GM04503 (cell line): ENCODE results near the gene ZNF324B.
"Not testable (repeated sequence)": the region's sequence is repeated elsewhere in the genome, so short reads cannot be mapped to it uniquely, and the experiment has no call there.

Experiments used
- DNase-seq: peaks from one replicate; pipeline ENCODE4 v3.0.0-alpha.2; 2012; ENCODE audit warnings: low read depth

ZNF324B gene

DNA sequence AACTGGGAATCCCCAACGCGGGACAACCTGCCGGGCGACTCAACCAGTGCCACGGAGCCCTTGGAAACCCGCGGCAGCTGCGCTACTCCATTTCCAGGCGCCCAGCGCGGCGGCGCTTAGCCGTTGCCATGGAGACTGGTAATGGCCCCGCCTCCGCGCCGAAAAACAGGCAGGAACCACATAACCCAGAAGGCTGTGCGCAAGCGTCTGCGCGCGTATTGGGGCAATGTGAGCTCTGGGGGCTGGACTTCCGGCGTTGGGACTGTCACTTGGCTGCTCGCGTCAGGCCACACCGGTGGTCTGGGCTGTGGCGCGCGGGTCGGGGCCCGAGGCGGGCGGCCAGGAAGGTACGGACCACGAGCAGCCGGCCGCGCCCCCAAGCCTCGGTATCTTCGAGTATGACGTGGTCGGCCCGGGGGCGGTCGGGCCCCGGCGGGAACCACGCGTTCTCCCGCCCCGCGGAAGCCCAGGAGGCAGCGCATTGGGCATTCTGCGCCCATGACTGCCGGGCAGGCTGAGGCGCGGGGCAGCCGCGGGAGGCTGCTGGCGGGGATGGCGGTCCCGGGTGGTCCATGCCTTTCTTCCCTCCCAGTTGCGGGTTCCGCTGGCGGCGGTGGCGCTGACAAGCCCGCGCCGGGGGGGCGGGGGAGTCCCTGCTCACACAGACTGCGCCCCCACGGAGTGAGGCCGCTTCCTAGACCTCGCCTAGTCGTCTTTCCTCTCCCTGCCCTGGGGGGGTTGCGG lies at the start of gene ZNF324B:
ZNF324B (plus strand) TSS at position 265 of the 744 bp plus-strand sequence. CDS start 2,080 bp downstream, outside the sequence.
- DNase-seq: peak; percentile 68

DNA sequence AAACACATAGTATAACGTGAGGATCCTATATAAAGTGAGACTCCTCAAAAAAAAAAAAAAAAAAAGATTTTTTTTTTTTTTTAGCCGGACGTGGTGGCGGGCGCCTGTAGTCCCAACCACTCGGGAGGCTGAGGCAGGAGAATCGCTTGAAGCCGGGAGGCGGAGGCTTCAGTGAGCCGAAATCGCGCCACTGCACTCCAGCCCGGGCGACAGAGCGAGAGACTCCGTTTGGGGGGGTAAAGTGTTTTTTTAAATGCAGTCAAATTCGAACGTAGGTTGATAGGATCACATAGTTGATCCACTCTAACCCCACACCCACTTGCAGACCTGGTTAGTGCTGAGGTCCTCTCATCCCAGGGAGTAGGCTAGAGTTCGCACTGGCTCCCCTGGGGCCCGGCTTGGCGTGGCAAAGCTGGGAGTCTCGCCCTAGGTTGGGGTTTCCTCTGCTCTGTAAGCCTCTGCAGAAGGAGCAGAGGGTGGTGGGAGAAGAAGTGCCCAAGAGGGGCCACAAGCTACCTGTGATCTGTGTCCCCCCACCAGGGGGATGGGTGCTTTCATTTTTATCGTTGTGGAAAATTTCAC lies 49.5 kb upstream of the ZNF324B start:
- DNase-seq: no peak

DNA sequence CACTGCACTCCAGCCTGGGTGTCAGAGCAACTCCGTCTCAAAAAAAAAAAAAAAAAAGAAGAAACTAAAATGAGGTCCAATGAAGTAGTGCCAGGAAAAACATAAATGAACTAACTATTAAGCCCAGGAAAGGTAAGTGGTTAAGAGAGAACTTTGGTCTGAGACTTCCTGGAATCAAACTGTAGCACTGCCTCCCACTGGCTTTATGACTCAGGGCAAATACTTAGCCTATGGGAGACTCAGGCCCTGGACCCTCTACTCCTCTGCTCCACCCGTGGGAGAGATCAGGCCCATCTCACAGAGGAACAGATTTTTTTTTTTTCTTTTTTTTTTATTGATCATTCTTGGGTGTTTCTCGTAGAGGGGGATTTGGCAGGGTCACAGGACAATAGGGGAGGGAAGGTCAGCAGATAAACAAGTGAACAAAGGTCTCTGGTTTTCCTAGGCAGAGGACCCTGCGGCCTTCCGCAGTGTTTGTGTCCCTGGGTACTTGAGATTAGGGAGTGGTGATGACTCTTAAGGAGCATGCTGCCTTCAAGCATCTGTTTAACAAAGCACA lies 47.4 kb upstream of the ZNF324B start:
- DNase-seq: not testable (repeated sequence)

DNA sequence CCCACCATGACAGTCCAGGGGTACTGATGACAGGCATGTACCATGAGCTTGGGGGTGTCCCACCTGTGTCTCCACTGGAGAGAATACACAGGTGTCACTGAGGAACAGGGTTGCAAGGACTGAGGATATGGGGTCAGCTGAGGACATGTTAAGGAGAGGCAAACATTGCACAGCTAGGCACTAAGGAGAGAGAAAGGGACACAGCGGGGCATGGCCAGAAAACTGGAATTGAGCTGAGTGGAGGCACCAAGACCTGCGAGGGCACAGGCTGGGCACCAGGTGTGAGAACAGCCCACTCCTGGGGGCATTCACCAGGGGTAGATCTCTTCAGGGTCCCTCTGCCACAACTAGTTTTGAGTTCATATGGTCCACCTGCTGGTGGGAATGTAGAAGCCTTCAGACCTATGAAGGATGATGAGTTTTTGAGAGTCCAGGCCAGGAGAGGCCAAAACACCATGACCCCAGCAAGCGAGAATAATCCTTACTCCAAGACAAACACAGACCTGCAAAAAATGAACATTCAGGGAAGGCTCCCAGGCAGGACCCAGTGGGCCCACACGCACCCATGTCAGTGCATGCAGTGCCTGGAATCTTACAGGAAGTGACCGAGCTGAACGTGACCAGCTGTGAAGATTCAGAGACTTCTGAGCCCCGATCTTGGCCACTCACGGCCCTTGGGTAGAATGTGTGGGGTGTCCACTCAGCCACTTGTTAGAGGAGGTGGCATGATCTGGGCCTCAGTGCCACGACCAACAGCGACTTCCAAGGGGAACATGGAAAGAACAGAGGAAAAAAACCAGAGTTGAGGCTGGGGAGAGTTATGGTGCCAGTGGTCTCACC lies 44.4 kb upstream of the ZNF324B start:
- no peak for DNase-seq

DNA sequence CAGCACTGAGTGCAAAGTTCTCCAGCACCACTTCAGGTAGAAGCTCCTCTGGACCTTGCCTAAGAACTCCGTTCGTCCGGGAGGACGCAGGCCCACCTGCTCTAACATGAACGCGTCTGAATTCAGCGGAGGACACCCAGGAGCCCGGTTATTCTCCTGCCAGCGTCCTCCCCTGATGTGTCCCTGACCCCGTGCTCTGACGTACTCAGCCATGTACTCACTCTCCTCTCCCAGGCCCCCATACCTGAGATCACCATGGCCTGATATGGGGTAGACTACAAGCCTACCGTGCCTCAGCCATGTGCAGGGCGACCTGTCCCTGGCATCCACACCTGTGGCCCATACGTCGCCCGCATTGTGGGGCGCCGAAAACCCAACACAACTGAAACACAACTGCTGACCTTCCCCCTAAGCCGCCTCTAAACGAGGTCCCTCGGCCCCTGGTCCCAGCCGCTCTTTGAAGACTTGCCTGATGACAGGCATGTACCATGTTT lies 43.7 kb upstream of the ZNF324B start:
- DNase-seq: no peak

DNA sequence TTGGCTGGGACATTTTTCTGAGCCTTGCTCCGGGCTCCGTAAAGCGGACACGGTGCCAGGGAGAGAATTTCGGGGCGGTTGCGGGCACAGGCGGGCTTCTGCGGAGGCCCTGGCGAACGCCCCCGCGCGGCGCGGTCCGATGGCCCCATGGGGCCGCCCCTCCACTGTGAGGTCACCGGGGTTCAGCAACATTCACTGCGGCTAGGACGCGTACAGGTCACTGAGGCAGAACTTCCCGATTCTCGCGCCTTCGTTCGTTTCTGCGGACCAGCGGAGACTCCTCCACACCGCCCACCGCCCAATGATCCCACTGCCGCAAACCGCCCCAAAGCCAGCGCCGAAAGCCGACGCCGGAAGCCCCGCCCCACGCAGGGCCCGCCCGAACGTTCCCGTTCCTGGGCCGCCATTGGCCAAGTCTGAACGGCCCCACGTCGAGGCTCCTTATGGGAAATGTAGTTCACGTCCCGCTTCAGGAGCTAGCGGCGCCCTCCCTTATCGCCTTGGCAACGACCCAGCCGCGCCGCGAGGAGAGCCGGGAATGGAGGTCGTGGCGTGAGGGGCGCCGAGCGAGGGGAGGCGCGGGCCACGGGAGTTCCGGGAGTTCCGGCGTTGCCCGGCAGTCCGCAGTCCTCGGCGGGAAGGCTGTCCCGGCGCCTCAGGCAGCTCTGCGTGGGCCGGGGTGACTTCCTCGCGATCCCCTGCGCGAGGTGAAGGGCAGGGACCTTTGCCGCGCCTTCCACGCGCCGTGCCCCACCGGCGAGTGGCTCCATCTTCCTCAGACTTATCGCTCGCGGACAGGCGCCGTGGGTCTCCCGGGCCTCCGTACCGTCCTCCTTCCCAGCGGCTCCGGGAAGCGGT lies 43.0 kb upstream of the ZNF324B start, which contains the start of gene ZNF584:
ZNF584 (plus strand) TSS at position 498 of the 858 bp plus-strand sequence. CDS start 499 bp downstream, outside the sequence.
- peak; percentile 59 for DNase-seq

DNA sequence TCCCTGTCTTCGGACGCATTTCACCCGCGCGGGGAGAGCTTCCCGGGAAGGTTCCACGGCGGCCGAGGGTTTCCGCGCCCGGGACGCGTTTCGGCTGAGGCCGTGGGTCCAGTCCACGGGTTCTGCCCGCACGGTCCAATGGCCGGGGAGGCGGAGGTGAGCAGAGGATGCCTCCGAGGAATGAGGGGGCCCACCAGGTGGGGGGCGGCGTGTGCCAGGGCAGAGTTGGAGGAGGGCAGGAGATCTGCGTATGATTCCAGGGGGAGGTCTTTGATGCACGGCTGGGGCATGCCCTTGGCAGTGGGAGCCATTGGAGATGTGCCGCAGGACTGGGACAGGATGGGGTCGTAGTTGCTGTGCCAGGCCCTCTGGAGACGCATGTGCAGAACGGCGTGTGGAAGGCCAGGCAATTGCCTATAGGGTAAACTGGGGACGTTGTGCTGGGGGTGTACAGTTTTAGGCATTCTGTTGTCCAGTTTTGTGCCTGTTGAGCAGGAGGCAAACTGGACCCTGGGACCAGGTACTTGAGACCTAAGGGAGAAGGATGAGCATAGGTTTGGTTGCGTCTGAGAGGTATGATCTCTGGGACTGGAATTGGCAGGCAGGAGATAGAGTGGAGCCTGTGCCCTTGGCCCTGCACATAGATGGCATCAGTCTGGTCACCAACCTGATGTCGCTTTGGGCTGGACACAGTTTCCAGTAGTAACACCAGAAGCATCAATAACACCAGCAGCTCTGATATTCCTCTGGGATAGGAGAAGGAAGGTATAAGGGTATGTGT lies 42.2 kb upstream of the ZNF324B start:
- no peak for DNase-seq

DNA sequence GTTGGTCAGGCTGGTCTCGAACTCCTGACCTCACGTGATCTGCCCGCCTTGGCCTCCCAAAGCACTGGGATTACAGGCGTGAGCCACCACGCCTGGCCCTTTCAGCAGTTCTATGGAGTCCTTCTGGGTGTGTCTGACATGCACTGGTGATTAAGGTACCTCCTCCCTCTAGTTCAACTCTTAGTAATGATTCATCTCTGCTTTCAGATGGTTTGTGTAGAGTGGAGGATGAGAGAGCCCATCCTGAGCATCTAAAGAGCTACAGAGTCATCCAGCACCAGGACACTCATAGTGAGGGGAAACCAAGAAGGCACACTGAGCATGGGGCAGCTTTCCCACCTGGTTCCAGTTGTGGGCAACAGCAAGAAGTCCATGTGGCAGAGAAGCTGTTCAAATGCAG lies 34.8 kb upstream of the ZNF324B start:
- DNase-seq: no peak

DNA sequence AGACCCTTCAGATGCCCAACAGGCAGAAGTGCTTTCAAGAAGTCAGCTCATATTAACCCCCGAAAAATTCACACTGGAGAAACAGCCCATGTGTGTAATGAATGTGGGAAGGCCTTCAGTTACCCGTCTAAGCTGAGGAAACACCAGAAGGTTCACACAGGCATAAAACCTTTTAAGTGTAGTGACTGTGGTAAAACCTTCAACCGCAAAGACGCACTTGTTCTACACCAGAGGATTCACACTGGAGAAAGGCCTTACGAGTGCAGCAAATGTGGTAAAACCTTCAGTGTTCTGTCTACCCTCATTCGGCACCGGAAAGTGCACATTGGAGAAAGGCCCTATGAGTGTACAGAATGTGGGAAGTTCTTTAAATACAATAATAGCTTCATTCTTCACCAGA lies 34.4 kb upstream of the ZNF324B start:
- no peak for DNase-seq

DNA sequence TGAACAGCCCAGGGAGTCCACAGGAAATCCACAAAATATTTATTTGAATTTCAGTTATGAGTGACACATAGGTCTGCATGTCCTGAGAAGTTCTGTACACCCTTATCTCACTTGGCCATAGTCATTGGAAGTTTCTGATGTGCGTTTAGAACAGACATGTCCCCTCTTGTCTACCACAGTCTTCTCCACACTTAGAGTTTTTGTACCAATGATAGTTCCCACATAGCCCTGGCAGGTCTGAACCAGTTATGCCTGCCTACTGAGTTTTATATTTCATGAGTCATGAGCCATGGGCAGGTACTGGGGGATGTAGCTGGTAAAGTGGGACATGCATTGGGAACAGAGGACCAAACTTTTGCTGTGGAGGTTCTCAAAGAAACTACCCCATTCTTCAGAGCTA lies 22.8 kb upstream of the ZNF324B start:
- DNase-seq: no peak

DNA sequence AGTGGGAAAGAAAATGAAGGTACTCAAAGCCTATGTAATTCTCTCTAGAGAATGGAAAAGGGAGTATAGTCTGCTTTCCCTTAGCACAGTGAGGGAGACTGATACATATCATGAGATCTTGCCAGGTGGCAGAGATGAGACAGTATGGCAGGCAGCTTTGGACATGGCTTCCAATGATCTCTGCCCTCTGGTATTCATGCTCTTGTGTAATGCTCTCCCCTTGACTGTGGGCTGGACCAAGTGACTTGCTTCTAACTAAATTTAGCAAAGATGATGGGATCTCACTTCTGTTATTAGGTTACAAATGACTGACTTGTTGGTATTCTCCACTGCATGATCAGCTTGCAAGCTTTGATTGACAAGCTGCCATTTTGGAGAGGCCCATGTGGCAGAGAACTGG lies 21.7 kb upstream of the ZNF324B start:
- DNase-seq: no peak

DNA sequence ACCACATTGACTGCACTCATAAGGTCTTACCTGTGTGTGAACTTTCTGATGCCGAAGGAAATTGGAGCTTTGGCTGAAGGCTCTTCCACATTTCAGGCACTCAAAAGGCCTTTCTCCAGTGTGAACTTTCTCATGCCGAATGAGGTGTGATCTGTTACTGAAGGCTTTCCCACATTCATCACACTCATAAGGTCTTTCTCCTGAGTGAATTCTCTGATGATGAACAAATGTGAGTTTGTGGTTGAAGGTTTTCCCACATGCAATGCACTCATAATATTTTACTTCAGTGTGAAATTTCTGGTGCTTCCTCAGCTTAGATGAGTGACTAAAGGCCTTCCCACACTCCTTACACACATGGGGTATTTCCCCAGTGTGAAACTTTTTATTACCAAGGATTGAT lies 17.2 kb upstream of the ZNF324B start:
- no peak for DNase-seq

DNA sequence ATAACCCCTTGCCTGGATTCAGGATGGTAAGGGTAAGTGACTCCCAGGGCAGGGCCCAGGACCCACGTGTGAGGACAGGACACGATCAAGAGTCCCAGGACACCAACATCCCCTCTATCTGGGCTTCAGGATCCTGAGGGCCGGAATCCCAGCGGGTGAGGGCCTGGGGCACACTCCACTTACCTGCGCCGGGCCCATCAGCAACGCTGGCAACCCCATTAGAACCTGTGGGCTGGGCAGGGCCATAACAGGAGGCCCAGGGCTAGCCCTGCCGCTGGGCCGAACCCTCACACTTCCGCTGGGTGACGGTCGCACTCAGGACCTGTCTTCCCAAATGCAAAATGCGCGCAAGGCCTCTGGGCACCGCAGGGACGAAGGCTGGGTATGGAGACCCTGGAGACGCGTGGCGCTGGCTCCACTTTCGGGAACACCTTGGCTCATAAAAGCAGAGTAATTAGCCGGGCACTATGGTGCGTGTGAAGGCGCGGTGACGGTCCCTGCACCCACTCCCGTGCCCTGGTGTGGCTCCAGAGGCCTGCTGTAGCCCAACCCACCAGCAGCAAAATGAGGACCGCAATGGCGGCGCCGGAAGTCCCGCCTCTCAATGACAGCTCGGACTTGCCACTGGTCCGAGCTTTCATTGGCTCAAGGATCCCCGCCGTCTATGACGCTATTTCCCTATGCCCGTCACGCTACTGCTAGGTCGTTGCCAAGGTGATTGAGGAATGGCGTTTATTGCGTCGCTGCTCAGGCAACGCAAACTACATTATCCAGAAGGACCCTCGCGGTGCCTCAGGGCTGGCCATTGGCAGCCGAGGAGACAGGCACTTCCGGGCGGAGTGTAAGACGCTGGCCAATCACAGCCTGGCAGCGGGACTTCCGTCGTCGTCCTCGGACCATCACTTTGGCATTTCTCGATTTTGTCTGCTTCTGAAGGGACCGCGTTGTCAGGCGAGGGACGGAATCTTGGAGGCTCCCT lies 11.6 kb upstream of the ZNF324B start, which contains the start of gene ZNF132:
ZNF132 (minus strand) TSS at position 578 of the 979 bp plus-strand sequence; CDS start at position 246, 332 bp downstream.
- peak; percentile 99 for DNase-seq

DNA sequence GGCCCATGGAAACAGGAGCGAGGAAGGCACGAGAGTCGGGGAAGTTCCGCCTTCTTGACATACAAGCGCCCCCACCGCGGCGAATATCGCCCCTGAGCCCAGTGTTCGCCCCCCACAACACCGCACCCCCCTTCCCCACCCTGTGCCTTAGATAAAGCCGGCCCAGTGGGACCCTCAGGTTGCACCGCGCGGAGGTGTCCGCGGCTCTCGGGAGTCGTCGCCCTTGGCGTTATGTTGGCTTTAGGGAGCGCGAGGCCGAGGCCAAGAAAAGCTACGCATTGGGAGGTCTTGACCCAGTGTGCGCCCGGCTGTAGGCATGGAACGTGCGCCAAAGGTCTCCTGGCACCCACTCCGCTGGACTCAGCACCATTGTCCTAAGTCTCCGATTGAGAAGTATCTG lies 10.9 kb upstream of the ZNF324B start:
- DNase-seq: no peak

DNA sequence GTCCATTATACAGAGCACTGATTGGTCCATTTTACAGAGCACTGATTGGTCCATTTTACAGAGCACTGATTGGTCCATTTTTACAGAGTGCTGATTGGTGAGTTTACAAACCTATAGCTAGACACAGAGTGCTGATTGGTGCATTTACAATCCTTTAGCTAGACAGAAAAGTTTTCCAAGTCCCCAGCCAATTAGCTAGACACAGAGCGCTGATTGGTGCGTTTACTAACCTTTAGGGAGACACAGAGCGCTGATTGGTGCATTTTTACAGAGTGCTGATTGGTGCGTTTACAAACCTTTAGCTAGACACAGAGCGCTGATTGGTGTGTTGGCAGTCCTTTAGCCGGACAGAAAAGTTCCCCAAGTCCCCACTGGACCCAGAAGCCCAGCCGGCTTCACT lies 8.4 kb upstream of the ZNF324B start:
- DNase-seq: not testable (repeated sequence)

DNA sequence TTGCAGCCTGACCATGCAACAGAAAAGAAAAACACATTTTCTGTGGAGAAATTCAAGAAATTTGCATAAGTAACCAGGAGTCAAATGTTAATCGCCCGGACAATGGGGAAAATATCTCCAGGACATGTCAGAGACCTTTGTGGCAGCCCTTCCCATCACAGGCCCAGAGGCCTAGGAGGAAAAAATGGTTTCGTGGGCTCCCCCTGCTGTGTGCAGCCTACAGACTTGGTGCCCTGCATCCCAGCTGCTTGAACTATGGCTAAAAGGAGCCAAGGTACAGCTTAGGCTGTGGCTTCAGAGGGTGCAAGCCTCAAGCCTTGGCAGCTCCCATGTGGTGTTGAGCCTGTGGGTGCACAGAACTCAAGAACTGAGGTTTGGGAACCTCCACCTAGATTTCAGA lies 2.6 kb upstream of the ZNF324B start:
- DNase-seq: not testable (repeated sequence)

DNA sequence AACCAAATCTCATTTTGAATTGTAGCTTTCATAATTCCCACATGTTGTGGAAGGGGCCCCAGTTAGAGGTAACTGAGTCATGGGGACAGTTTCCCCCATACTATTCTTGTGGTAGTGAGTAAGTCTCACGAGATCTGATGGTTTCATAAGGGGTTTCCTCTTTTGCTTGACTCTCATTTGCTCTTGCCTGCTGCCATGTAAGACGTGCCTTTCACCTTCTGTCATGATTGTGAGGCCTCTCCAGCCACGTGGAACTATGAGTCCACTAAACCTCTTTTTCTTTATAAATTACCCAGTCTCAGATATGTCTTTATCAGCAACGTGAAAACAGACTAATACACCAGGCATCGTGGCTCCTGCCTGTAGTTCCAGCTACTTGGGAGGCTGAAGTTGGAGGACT lies 1.4 kb upstream of the ZNF324B start:
- not testable (repeated sequence) for DNase-seq

DNA sequence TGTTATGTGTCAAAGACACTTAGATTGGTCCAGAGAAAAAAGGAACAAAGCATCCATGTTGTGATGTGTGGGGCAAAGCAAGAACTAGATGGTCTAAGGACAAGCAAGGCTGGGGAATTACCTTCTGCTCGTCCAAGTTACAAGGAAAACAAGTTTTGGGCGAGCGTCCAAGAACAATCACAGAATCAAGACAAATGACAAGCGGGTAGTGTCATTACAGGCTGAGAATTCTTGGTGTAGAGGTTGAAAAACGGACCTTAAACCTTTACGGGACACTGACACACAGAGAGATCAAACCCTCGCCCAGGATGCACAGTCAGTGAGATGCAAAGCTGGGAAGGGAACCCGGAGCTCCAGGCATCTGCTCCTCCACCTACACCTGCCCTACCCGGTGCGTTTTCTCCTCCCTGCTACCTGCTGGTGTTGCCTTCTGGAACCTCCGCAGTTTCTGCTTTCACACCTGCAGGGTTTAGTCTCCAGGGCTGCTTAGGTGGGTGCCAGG lies 515 bp upstream of the ZNF324B start:
- no peak for DNase-seq

DNA sequence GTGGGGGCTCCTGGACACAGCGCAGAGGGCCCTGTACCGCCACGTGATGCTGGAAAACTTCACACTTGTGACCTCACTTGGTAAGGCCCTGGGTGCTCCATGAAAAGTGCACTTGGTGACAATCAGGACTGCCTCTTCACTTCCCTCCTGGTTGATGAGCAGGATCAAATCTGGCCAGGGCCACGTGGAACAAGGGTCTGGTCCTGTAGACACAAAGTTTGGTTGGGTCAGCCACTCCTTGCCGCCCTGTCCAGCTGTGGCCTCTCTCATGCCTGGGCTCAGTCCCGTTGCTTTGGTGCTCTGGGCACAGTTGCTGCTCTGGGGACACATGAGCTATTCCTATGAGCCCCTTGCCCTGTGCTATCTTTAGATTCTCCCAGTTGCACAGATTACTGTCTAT lies 2.3 kb downstream of the ZNF324B start:
- DNase-seq: no peak
